Dedifferentiated amniotic fluid mesenchymal stem cell (primary cell): ENCODE data around the gene COL4A5.

Experiments
- DNase-seq: peaks from one replicate; pipeline ENCODE4 v3.0.0-alpha.2; 2016; ENCODE audit errors: extremely low spot score

COL4A5 gene

GRCh38 chrX:108641589-108642272, 202.1 kb downstream of the COL4A5 start:
- DNase-seq, result no peak

DNA sequence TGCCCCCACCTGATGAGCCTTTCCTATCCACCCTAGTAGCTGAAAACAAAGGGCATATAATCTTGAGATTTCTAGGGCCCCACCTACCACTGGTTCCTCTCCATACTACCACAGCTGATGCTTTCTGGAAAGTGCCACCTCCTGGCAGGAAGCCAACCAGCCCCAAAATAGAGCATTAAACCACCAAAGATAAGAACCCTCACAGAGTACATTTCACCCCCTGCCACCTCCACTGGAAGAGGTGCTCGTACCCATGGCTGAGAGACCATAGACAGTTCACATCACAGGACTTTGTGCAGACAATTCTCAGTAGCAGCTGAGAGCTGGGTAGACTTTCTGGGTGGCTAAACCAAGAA, 202.6 kb downstream of the COL4A5 start:
- DNase-seq, result no peak

- DNase-seq, result no peak
These were observed 225.1 kb downstream of the COL4A5 start for GRCh38 chrX:108664701-108665100.

DNA sequence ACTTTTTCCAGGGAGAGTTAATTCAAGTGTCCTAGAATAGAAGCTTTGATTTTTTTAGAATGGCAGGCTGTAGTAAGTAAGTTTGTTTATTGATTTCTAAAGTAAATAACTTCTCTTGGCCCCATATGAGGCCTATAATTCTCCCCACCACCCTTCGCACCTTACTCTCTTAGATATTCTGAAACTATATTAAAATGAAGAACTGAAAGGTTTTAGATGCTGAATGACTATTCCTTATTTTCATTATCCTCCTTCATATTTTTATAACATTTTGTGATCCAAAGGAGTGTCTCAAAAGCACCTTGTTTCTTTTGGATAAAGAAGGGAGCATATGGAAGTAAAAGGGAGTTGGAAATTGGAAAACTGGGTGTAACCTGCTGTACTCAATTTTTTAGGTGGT, 226.5 kb downstream of the COL4A5 start:
- DNase-seq, result no peak

GRCh38 chrX:108671526-108671925, 231.9 kb downstream of the COL4A5 start:
- DNase-seq, result no peak

DNA sequence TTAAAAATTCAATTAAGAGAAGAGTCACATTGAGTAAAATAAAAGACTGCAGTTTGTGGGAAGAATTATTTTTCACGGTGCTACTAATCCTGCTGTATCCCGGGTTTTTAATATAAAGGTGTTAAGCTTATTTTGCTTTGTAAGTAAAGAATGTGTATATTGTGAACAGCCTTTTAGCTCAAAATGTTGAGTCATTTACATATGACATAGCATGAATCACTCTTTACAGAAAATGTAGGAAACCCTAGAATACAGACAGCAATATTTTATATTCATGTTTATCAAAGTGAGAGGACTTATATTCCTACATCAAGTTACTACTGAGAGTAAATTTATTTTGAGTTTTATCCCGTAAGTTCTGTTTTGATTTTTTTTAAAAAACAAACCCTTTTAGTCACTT, 257.1 kb downstream of the COL4A5 start:
- no peak for DNase-seq

DNA sequence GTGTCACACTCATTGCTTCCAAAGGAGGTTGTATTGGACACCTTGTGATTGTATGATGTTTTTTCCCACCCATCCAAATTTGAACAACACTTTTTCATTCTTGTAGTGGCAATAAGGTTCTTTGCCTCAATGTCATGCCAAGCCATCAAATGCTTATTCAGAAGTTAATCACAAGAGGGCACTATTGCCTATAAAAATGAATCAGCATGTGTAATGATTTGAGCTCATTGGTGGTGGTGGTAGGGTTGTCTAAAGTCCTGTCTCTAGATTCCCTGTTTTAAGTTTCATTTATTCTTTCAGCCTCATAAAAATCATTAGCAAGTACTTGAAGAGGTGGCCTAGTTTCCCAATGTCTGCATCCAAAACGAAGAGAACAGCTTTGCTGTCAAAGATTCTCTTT, 259.7 kb downstream of the COL4A5 start:
- no peak for DNase-seq

DNA sequence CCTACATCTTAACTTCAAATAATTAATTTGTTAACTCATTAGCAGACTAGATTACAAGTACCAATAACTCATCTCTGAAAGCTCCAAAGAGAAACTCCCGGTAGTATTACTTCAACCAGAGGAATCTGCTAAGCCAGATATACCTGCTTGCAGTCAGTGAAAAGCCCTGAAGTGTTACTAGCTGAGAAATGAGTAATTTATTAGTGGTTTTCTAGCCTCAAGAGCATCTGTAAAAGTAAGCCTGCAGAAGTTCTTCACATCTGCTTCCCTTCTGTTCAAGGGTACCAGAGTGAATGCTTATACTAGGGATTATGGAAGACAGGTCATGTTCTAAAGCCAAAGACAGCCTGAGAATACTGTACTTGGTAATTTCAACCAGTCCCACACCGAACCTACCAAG, 262.0 kb downstream of the COL4A5 start:
- no peak for DNase-seq

GRCh38 chrX:108702530-108702929, 262.9 kb downstream of the COL4A5 start:
- DNase-seq, result no peak

- no peak for DNase-seq
These were observed 265.2 kb downstream of the COL4A5 start for GRCh38 chrX:108704839-108705238.

DNA sequence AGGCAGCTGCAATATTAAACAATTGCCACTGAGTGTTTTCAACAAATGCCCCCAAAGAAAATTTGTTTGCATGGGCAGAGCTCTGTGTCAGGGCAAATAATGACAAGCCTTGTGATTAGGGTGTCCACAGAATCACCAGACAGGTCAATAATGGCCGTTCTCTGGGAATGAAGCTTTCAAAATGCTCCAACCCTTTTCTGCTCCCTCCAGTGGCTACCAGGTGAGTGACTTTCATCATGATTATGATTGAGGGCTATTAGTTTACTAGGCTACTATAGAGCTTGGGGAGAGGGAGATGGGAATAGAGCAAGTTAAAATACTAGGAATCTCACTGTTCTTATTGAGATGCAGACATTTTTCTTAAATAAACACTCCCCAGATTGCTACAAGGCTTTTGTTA, 273.2 kb downstream of the COL4A5 start:
- DNase-seq, result no peak

- DNase-seq, result no peak
These were observed 282.9 kb downstream of the COL4A5 start for GRCh38 chrX:108722561-108722960.

- no peak for DNase-seq
These were observed 287.1 kb downstream of the COL4A5 start for GRCh38 chrX:108726748-108727147.

- no peak for DNase-seq
These were observed 291.5 kb downstream of the COL4A5 start for GRCh38 chrX:108731153-108731552.

DNA sequence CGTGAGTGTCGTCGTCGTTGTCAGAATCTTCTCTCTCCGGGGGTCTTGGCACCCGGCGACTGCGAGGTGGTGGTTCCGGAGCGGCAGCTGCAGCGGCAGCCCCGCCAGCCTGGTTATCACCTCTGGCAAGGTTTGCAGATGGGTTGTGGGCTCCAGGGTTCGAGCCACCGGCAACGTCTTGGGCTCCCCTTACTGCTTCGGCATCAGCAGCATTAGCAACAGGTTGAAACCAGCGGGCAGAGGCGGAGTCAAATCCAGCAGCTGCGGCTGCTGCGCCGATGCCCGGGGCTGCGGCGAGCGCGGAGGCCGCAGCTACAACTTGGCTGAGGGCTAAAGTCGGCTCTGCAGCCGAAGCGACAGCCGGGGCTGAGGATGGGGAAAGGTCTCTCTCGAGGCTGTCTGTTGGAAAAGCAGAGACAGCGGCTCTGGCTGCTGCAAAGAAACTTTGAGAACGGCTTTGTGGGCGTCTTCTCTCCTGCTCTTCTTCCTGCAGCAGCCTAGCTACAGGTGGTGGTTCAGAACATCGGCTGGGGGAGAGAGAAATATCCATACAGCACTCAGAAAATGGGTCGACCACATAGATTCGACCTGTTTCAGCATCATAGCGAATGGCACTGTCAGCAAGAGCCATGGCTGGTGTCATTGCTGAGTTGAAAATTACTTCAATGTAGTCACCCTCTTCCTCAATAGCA, 293.1 kb downstream of the COL4A5 start:
- DNase-seq, result no peak

DNA sequence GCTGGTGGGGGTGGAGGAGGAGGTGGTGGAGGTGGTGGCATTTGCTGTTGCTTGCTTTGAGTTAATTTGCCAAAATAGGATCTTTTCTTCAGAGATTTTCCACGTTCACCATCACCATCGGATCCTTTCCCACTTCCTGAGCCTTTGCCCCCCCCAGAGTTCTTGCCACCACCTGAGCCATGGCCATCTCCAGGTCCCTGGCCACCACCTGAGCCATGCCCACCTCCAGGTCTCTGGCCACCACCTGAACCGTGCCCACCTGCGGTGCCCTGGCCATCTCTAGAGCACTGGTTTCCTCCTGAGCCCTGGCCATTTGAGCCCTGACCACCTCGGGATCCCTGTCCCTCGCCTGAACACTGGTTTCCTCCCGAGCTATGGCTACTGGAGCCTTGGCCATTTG, 294.8 kb downstream of the COL4A5 start:
- no peak for DNase-seq

- no peak for DNase-seq
These were observed 295.5 kb downstream of the COL4A5 start for GRCh38 chrX:108735091-108735678.

- no peak for DNase-seq
These were observed 296.3 kb downstream of the COL4A5 start for GRCh38 chrX:108735679-108736508.

GRCh38 chrX:108736509-108737479, 297.2 kb downstream of the COL4A5 start, which contains the start of gene IRS4:
Gene IRS4, minus strand, starts transcription at chrX:108736563.
- no peak for DNase-seq

DNA sequence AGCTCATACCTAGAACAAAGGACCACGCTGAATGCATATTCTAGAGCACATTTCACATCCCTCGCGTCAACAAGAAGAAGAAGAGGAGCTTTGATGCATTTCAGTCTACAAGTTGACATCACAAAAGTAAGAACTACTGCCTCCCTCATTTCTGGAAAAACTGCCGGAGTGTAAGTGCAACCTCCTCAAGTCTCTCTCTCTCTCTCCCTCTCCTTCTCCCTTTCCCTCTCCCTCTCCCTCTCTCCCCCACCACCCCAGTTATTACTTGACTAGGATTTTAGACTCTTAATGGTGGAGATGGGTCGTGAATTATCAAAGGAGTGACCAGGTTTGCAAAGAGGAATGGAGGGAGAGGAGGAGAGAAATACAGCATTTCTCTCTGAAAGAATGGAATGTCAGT, 298.1 kb downstream of the COL4A5 start:
- DNase-seq, result no peak

DNA sequence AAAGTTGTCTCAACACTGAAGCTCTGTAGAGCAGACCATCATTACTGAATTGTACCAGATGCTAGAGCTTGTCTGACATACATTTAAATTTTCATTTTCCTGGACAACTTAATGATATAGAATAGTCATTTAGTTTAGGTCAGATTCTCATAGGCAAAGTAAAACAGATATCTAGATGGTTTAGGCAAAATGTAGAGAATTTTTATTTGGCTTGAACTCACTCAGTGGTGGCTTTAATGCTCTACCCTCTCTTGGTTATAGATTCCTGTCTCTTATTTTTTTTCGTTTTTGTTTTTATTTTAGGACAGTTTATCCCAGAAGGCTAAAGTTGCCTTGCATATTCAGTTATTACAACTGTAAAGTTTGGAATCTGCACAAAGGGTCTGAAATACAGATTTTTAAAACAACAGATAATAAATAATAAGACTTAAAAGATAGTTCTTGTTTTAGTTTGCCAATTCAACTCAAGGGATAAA, 300.7 kb downstream of the COL4A5 start:
- no peak for DNase-seq
